Measurements from ENCODE around the gene TIMM8A. TPM values are rescaled to one million over a fixed set of nuclear protein-coding genes. Genes with fewer than 3 reads are reported as not detected.

The TIMM8A gene
- polyA plus RNA-seq, 1 donor from 2014 or later: 7.2 TPM

GRCh38 chrX:101370888-101371504, 22.5 kb upstream of the TIMM8A start:
- H3K9me3 ChIP-seq (ENCODE audit: low read length): no peaks in the 10 kb centered on the region
- H3K27me3 ChIP-seq (ENCODE audit: insufficient read depth, low read depth, low read length): no peaks in the 10 kb centered on the region
- no peaks in the 10 kb centered on the region for H4K20me1 ChIP-seq (ENCODE audit: insufficient read depth)
- no peak for TF ChIP-seq RAD21 (conservative IDR thresholded peaks at IDR 0.05)
- no peak for TF ChIP-seq POLR2AphosphoS5 (IDR thresholded peaks at IDR 0.05)
- no peak for TF ChIP-seq EZH2 (IDR thresholded peaks at IDR 0.05; ENCODE audit: borderline replicate concordance, insufficient read depth, low read length, poor library complexity, severe bottlenecking)
- no peak for TF ChIP-seq REST (IDR thresholded peaks at IDR 0.05; ENCODE audit: borderline replicate concordance)
- no peak for TF ChIP-seq TAF1 (IDR thresholded peaks at IDR 0.05; ENCODE audit: low read depth)
- TF ChIP-seq CTCF (IDR thresholded peaks at IDR 0.05; ENCODE audit: poor library complexity, severe bottlenecking): no peak
- TF ChIP-seq MXI1 (conservative IDR thresholded peaks at IDR 0.05; ENCODE audit: poor library complexity, severe bottlenecking): no peak
- H3K9ac ChIP-seq (ENCODE audit: low read length): no peak overlapping the region
- H3F3A ChIP-seq (ENCODE audit: insufficient read depth, low read length, poor library complexity, severe bottlenecking): no peaks in the 10 kb centered on the region
- no peaks in the 10 kb centered on the region for H3K36me3 ChIP-seq (ENCODE audit: insufficient read depth, low read length)
- H3K4me2 ChIP-seq (ENCODE audit: low read length): no peak overlapping the region
- H3K4me3 ChIP-seq (ENCODE audit: low read length): no peak overlapping the region
- no peak overlapping the region for H2AFZ ChIP-seq (ENCODE audit: low read depth, low read length)
- H3K27ac ChIP-seq (ENCODE audit: low read length): no peak overlapping the region
- H3K9me2 ChIP-seq (ENCODE audit: insufficient read depth, low read length): no peaks in the 10 kb centered on the region
- H3K79me2 ChIP-seq (replicated peaks; ENCODE audit: insufficient read depth, low read length): no peaks in the 10 kb centered on the region

- no peaks in the 10 kb centered on the region for H3K27me3 ChIP-seq (ENCODE audit: insufficient read depth, low read depth, low read length)
- H4K20me1 ChIP-seq (ENCODE audit: insufficient read depth): no peaks in the 10 kb centered on the region
- H3F3A ChIP-seq (ENCODE audit: insufficient read depth, low read length, poor library complexity, severe bottlenecking): no peaks in the 10 kb centered on the region
- no peaks in the 10 kb centered on the region for H3K79me2 ChIP-seq (replicated peaks; ENCODE audit: insufficient read depth, low read length)
- no peaks in the 10 kb centered on the region for H3K36me3 ChIP-seq (ENCODE audit: insufficient read depth, low read length)
- TF ChIP-seq SMC3 (conservative IDR thresholded peaks at IDR 0.05; ENCODE audit: poor library complexity) (no peak), EZH2 (IDR thresholded peaks at IDR 0.05; ENCODE audit: borderline replicate concordance, insufficient read depth, low read length, poor library complexity, severe bottlenecking) (no peak), EP300 (conservative IDR thresholded peaks at IDR 0.05; ENCODE audit: poor library complexity, severe bottlenecking) (no peak), MXI1 (conservative IDR thresholded peaks at IDR 0.05; ENCODE audit: poor library complexity, severe bottlenecking) (no peak), POLR2AphosphoS5 (IDR thresholded peaks at IDR 0.05) (no peak), CTCF (IDR thresholded peaks at IDR 0.05; ENCODE audit: poor library complexity, severe bottlenecking) (no peak)
- no peaks in the 10 kb centered on the region for H3K9me3 ChIP-seq (ENCODE audit: low read length)
- H3K9me2 ChIP-seq (ENCODE audit: insufficient read depth, low read length): no peaks in the 10 kb centered on the region
- no peak overlapping the region for H3K27ac ChIP-seq (ENCODE audit: low read length)
- no peak overlapping the region for H3K4me2 ChIP-seq (ENCODE audit: low read length)
- no peak overlapping the region for H3K9ac ChIP-seq (ENCODE audit: low read length)
- no peak overlapping the region for H2AFZ ChIP-seq (ENCODE audit: low read depth, low read length)
- H3K4me3 ChIP-seq (ENCODE audit: low read length): no peak overlapping the region
Measured at GRCh38 chrX:101369687-101370086, 21.1 kb upstream of the TIMM8A start.

Measured in neural cell (in vitro differentiated cells).